K562 (cell line): ENCODE data around the gene CDC45. TPM values are rescaled to one million over a fixed set of nuclear protein-coding genes. Genes with fewer than 3 reads are reported as not detected.

Experiments used
- ARID2 ChIP-seq: fragments of 450-650 bp; IDR thresholded peaks from 2 replicates; pipeline ENCODE4 v1.6.1; 2017; ENCODE audit warnings: antibody characterized with exemption, mild to moderate bottlenecking
- ATF2 ChIP-seq: sonication (generic); formaldehyde crosslinking; IDR thresholded peaks from 2 replicates; pipeline ENCODE4 v1.8.1; 2022; ENCODE audit warnings: missing genetic modification reagents
- CSDE1 ChIP-seq, 2 experiments: fragments of 450-650 bp; IDR thresholded peaks; 2 replicates each; pipeline ENCODE4 v1.6.1; 2016; ENCODE audit warnings: mild to moderate bottlenecking in 1 of 2
- GATA2 ChIP-seq: sonication (generic); formaldehyde crosslinking; IDR thresholded peaks from 2 replicates; pipeline ENCODE4 v1.4.0; 2020; ENCODE audit warnings: mild to moderate bottlenecking, missing genetic modification reagents
- GTF2A2 ChIP-seq: IDR thresholded peaks from 2 replicates; pipeline ENCODE4 v1.6.1; 2016; ENCODE audit warnings: mild to moderate bottlenecking, missing genetic modification characterization, missing compliant biosample characterization
- MAFG ChIP-seq: fragments of 450-650 bp; conservative IDR thresholded peaks from 2 replicates; pipeline ENCODE4 v1.6.1; 2016; ENCODE audit warnings: missing genetic modification characterization, missing compliant biosample characterization
- NFE2L1 ChIP-seq: fragments of 450-650 bp; IDR thresholded peaks from 2 replicates; pipeline ENCODE4 v1.6.1; 2016; ENCODE audit warnings: missing genetic modification characterization, low read depth, mild to moderate bottlenecking, missing compliant biosample characterization, moderate library complexity, borderline replicate concordance
- NKRF ChIP-seq: fragments of 450-650 bp; IDR thresholded peaks from 2 replicates; pipeline ENCODE4 v1.6.1; 2016; ENCODE audit warnings: borderline replicate concordance
- NRF1 ChIP-seq, 2 experiments: fragments of 450-650 bp; IDR thresholded peaks in 1 of 2; conservative IDR thresholded peaks in 1 of 2; 2 replicates each; pipeline ENCODE4 v1.6.1; 2014; ENCODE audit warnings: mild to moderate bottlenecking in 2 of 2
- RBM14 ChIP-seq: fragments of 200-400 bp; formaldehyde crosslinking; IDR thresholded peaks from 2 replicates; pipeline ENCODE4 v1.6.1; 2018; ENCODE audit warnings: low read depth, mild to moderate bottlenecking, low read length, moderate library complexity, borderline replicate concordance; ENCODE audit not compliant: insufficient read depth
- SMARCA4 ChIP-seq: fragments of 450-650 bp; IDR thresholded peaks from 2 replicates; pipeline ENCODE4 v1.6.1; 2016
- THRB ChIP-seq: fragments of 450-650 bp; formaldehyde crosslinking; conservative IDR thresholded peaks from 2 replicates; pipeline ENCODE4 v1.4.0; 2022; ENCODE audit warnings: mild to moderate bottlenecking, missing genetic modification characterization
- ZBTB2 ChIP-seq: fragments of 450-650 bp; IDR thresholded peaks from 2 replicates; pipeline ENCODE4 v1.6.1; 2016; ENCODE audit warnings: antibody characterized with exemption
- ZNF12 ChIP-seq: sonication (generic); formaldehyde crosslinking; IDR thresholded peaks from 2 replicates; pipeline ENCODE4 v1.4.0; 2020; ENCODE audit warnings: mild to moderate bottlenecking, missing genetic modification reagents
- ZNF212 ChIP-seq: fragments of 450-650 bp; formaldehyde crosslinking; IDR thresholded peaks from 2 replicates; pipeline ENCODE4 v1.4.0; 2020; ENCODE audit warnings: mild to moderate bottlenecking
- ZNF232 ChIP-seq: sonication (generic); formaldehyde crosslinking; IDR thresholded peaks from 2 replicates; pipeline ENCODE4 v1.8.0; 2022; ENCODE audit warnings: mild to moderate bottlenecking, missing genetic modification reagents
- ZNF324 ChIP-seq: fragments of 250-450 bp; sonication (Bioruptor Pico); IDR thresholded peaks from 2 replicates; pipeline ENCODE4 v1.4.0; 2020; ENCODE audit warnings: mild to moderate bottlenecking
- ZNF445 ChIP-seq: fragments of 250-450 bp; sonication (Bioruptor Pico); IDR thresholded peaks from 2 replicates; pipeline ENCODE4 v1.4.0; 2020; ENCODE audit warnings: low read depth, mild to moderate bottlenecking, moderate library complexity
- ZNF785 ChIP-seq: fragments of 250-450 bp; sonication (Bioruptor Pico); IDR thresholded peaks from 2 replicates; pipeline ENCODE4 v1.4.0; 2020; ENCODE audit warnings: mild to moderate bottlenecking
- polyA plus RNA-seq, 8 experiments: library from polyadenylated mRNA; depleted of rRNA in 4 of 8; stranded (reverse) in 5 of 8; unstranded in 3 of 8; fragments of >200 nt; fragmentation: Nextera tagmentation in 2 of 8; fragmentation: Illumina TruSeq in 1 of 8; extraction: Ambion mirVana in 2 of 8; extraction: Trizol in 1 of 8; gene quantifications; 2 replicates each; pipeline versions ENCODE4 v1.2.1 to v1.2.3, GENCODE V29; 2011 to 2014; ENCODE audit warnings: inconsistent platforms in 1 of 8, missing spikeins in 1 of 8
- total RNA-seq, 7 experiments: library from RNA; depleted of rRNA in 6 of 7; stranded (reverse); fragments of >200 nt in 6 of 7; fragmentation: Illumina TruSeq in 2 of 7; extraction: Trizol in 2 of 7; gene quantifications; 2 replicates each; pipeline versions ENCODE4 v1.2.1 to v1.2.3, GENCODE V29; 2011 to 2021; ENCODE audit warnings: low replicate concordance in 1 of 7

CDC45 gene
- total and polyA plus RNA-seq, 9 of the 15 experiments (the other 6 are each of a cell fraction or from before 2014, with no cell fraction given) = 251 to 580 (median 410) TPM

- TF ChIP-seq THRB (0 out of 2 replicates have a peak, but pooled peaks have one; percentile 0), NRF1 (conservative IDR thresholded peaks at IDR 0.05 in 1 of 2, IDR thresholded peaks at IDR 0.05 in 1 of 2) (no peak), MAFG (tag) (no peak), NKRF (0 out of 2 replicates have a peak, but pooled peaks have one; percentile 38), CSDE1 (IDR thresholded peaks at IDR 0.05) (no peak), NFE2L1 (tag) (no peak), ZNF785 (CRISPR knock-in tag) (no peak), SMARCA4 (peak; percentile 16; the same call in 1 of the 2 replicates), ZBTB2 (0 out of 2 replicates have a peak, but pooled peaks have one; percentile 7), ZNF12 (CRISPR knock-in tag) (peak; percentile 50; the same call in 1 of the 2 replicates), RBM14 (no peak), ATF2 (CRISPR knock-in tag) (0 out of 2 replicates have a peak, but pooled peaks have one; percentile 42), ARID2 (peak; percentile 10; the same call in 1 of the 2 replicates), ZNF212 (CRISPR knock-in tag) (no peak), GTF2A2 (no peak), ZNF324 (CRISPR knock-in tag) (no peak), GATA2 (CRISPR knock-in tag) (0 out of 2 replicates have a peak, but pooled peaks have one; percentile 17), ZNF232 (CRISPR knock-in tag) (no peak), ZNF445 (CRISPR knock-in tag) (no peak)
Measured at GRCh38 chr22:19490628-19491230, 11.0 kb downstream of the CDC45 start (continued).
